Suprapubic skin (tissue), 4 donors: ENCODE measurements around the gene FUOM. TPM values are rescaled to one million over a fixed set of nuclear protein-coding genes. Genes with fewer than 3 reads are reported as not detected.

Experiments
- DNase-seq, 2 donors: peaks; one replicate each; pipeline ENCODE4 v3.0.0-alpha.2; 2019; ENCODE audit warnings: low spot score in 2 of 2
- H3K27ac ChIP-seq: fragments of 200-600 bp; sonication (generic); one replicate; pipeline ENCODE4 v1.5.1; 2019
- H3K27me3 ChIP-seq: fragments of 200-600 bp; sonication (generic); one replicate; pipeline ENCODE4 v1.5.1; 2019
- H3K36me3 ChIP-seq: fragments of 200-600 bp; sonication (generic); one replicate; pipeline ENCODE4 v1.5.1; 2019
- H3K4me1 ChIP-seq: fragments of 200-600 bp; sonication (generic); one replicate; pipeline ENCODE4 v1.5.1; 2019
- H3K4me3 ChIP-seq: fragments of 200-600 bp; sonication (generic); one replicate; pipeline ENCODE4 v1.5.1; 2019; ENCODE audit warnings: mild to moderate bottlenecking
- H3K9me3 ChIP-seq: fragments of 200-600 bp; sonication (generic); one replicate; pipeline ENCODE4 v1.5.1; 2019
- EP300 ChIP-seq: sonication (generic); formaldehyde crosslinking; IDR thresholded peaks from one replicate; pipeline ENCODE4 v1.6.1; 2017; ENCODE audit warnings: antibody characterized with exemption
- POLR2A ChIP-seq, 2 donors: fragments of 450-650 bp; IDR thresholded peaks; one replicate each; pipeline ENCODE4 v1.6.1; 2017; ENCODE audit warnings: antibody characterized with exemption in 2 of 2, mild to moderate bottlenecking in 2 of 2, moderate library complexity in 2 of 2
- POLR2AphosphoS5 ChIP-seq, 3 donors: sonication (generic); formaldehyde crosslinking; IDR thresholded peaks; one replicate each; pipeline ENCODE4 v1.6.1; 2017; ENCODE audit warnings: antibody characterized with exemption in 3 of 3
- WGBS: methylation state at CpG from one replicate; pipeline ENCODE4 v1.1.5; 2018; 5-methylcytosine and 5-hydroxymethylcytosine counted together
- total RNA-seq, 4 donors: library from RNA; depleted of rRNA; stranded (reverse); fragments of >200 nt; gene quantifications; one replicate each; pipeline ENCODE4 v1.1.0, GENCODE V29; 2016
- TF ChIP-seq, protein P1 (sequence below), 2 donors: fragments of 200-600 bp in 1 of 2; fragments of 450-650 bp in 1 of 2; sonication (generic) in 1 of 2; IDR thresholded peaks; one replicate each; pipeline ENCODE4 v1.5.1; 2016 to 2019; ENCODE audit warnings: antibody characterized with exemption in 2 of 2, mild to moderate bottlenecking in 1 of 2, moderate library complexity in 1 of 2

Gene FUOM
- total RNA-seq, 4 donors from 2014 or later: 7.8 to 13.8 (median 11.7) TPM

DNA sequence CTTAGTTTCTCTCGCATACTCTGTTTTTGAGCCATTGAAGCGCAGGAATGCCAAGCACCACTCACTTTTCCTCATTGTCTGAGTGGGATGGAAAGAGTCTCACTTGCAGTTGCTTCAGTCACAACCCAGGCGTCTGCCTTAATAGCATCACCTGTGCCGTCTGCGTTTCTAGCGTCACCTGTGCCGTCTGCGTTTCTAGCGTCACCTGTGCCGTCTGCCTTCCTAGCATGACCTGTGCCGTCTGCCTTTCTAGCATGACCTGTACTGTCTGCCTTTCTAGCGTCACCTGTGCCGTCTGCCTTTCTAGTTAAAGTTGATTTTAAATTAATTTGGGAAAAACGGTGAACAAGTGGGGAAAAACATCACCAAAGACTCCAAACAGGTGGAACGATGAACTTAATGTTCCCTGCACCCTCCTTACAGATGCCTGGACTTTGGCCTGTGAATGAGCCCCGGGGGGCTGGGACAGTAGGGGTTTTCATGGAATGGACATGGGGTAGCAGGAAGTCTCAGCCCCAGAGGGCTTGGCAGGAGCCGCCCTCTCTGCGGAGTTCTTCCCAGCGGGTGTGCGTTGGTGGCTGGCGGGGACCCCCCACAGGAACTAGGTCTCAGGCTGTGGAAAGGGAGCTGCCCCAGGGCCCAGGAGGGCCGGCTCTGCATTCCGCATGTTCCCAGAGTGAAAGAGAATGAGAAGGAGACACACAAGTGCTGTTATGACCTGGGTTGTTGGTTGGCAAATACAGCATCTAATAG lies 45.6 kb downstream of the FUOM start:
- Histone ChIP-seq H3K4me3 (no peak overlapping the region), H3K27ac (no peak overlapping the region), H3K36me3 (peaks cover 37% of the 10 kb centered on the region), H3K9me3 (no peaks in the 10 kb centered on the region), H3K4me1 (peaks cover 16% of the 10 kb centered on the region), H3K27me3 (no peaks in the 10 kb centered on the region)
- TF ChIP-seq POLR2A (IDR thresholded peaks at IDR 0.05) (no peak), POLR2AphosphoS5 (IDR thresholded peaks at IDR 0.05) (no peak), EP300 (no peak)
- TF ChIP-seq, protein P1, sequence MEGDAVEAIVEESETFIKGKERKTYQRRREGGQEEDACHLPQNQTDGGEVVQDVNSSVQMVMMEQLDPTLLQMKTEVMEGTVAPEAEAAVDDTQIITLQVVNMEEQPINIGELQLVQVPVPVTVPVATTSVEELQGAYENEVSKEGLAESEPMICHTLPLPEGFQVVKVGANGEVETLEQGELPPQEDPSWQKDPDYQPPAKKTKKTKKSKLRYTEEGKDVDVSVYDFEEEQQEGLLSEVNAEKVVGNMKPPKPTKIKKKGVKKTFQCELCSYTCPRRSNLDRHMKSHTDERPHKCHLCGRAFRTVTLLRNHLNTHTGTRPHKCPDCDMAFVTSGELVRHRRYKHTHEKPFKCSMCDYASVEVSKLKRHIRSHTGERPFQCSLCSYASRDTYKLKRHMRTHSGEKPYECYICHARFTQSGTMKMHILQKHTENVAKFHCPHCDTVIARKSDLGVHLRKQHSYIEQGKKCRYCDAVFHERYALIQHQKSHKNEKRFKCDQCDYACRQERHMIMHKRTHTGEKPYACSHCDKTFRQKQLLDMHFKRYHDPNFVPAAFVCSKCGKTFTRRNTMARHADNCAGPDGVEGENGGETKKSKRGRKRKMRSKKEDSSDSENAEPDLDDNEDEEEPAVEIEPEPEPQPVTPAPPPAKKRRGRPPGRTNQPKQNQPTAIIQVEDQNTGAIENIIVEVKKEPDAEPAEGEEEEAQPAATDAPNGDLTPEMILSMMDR (IDR thresholded peaks at IDR 0.05): no peak
- no peak for DNase-seq
- 91% methylated on average over 22 of the region's 23 CpGs for WGBS

DNA sequence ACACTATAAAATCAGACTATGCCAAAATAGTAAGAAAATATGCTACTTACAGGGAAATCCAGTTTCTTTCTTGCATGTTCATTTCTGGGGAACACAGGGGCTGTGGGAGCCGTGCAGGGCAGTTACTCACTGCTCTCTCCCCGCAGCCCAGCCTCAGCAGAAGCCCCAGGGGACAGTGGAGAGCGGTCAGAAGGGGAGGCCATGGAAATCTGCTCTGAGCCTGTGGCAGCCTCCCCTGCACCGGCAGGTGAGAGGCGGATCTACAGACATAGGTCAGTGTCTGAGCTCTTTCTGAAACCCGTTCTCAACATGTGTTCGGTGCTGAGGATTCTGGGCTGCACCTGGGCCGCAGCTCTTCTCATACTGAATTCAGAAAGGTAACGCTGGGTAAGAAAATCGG lies 46.2 kb downstream of the FUOM start:
- 92% methylated on average over 10 of the region's 10 CpGs for whole genome bisulfite sequencing
- no peak overlapping the region for H3K4me3 ChIP-seq

DNA sequence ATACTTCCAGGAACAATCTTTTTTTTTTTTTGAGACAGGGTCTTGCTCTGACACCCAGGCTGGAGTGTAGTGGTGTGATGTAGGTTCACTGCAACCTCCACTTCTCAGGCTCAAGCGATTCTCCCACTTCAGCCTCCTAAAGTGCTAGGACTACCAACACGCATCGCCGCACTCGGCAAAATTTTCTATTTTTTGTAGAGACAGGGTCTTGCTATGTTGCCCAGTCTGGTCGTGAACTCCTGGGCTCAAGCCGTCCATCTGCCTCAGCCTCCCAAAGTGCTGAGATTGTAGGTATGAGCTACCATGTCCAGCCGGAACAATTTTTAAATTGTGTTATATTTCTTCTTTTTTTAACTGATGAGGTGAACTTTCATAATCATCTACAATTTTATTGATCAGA lies 47.0 kb downstream of the FUOM start:
- TF ChIP-seq, protein P1 (IDR thresholded peaks at IDR 0.05): no peak
- TF ChIP-seq EP300 (no peak), POLR2AphosphoS5 (IDR thresholded peaks at IDR 0.05) (no peak), POLR2A (IDR thresholded peaks at IDR 0.05) (no peak)
- WGBS: 97% methylated on average over 8 of the region's 8 CpGs

More for the DNA sequence above, 46.2 kb downstream of the FUOM start:
- Histone ChIP-seq H3K36me3 (peaks cover 37% of the 10 kb centered on the region), H3K4me1 (peaks cover 22% of the 10 kb centered on the region), H3K27me3 (no peaks in the 10 kb centered on the region), H3K27ac (no peak overlapping the region), H3K9me3 (no peaks in the 10 kb centered on the region)
- no peak for DNase-seq
- no peak for TF ChIP-seq EP300
- TF ChIP-seq, protein P1 (IDR thresholded peaks at IDR 0.05): no peak
- TF ChIP-seq POLR2A (IDR thresholded peaks at IDR 0.05): no peak
- TF ChIP-seq POLR2AphosphoS5 (IDR thresholded peaks at IDR 0.05): no peak

DNA sequence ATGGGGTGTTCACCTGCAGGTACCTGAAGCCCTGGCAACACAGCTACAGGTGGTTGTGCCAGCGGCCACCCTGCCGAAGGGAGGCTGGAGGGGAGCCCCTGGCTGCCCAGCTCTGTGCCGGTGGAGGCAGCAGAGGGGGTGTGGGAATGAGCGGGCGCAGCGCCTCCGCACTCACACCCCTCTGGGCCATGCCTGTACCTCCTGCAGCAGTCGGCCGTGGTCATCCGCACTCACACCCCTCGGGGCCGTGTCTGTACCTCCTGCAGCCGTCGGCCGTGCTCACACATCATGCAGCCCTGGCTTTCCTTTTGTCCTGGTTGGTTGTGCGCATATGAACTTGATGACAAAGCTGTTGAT lies 47.4 kb downstream of the FUOM start:
- WGBS: 100% methylated on average over 3 of the region's 16 CpGs
- Histone ChIP-seq H3K4me1 (peaks cover 33% of the 10 kb centered on the region), H3K4me3 (no peak overlapping the region), H3K27me3 (no peaks in the 10 kb centered on the region), H3K9me3 (no peaks in the 10 kb centered on the region), H3K36me3 (peaks cover 37% of the 10 kb centered on the region), H3K27ac (no peak overlapping the region)
- TF ChIP-seq POLR2A (IDR thresholded peaks at IDR 0.05) (no peak), EP300 (no peak), POLR2AphosphoS5 (IDR thresholded peaks at IDR 0.05) (no peak)
- TF ChIP-seq, protein P1 (IDR thresholded peaks at IDR 0.05): no peak
- DNase-seq: no peak

More for the DNA sequence above, 47.0 kb downstream of the FUOM start:
- peaks cover 30% of the 10 kb centered on the region for H3K4me1 ChIP-seq
- H3K27ac ChIP-seq: no peak overlapping the region
- H3K4me3 ChIP-seq: no peak overlapping the region
- H3K36me3 ChIP-seq: peaks cover 37% of the 10 kb centered on the region
- H3K27me3 ChIP-seq: no peaks in the 10 kb centered on the region
- no peaks in the 10 kb centered on the region for H3K9me3 ChIP-seq
- DNase-seq: no peak

DNA sequence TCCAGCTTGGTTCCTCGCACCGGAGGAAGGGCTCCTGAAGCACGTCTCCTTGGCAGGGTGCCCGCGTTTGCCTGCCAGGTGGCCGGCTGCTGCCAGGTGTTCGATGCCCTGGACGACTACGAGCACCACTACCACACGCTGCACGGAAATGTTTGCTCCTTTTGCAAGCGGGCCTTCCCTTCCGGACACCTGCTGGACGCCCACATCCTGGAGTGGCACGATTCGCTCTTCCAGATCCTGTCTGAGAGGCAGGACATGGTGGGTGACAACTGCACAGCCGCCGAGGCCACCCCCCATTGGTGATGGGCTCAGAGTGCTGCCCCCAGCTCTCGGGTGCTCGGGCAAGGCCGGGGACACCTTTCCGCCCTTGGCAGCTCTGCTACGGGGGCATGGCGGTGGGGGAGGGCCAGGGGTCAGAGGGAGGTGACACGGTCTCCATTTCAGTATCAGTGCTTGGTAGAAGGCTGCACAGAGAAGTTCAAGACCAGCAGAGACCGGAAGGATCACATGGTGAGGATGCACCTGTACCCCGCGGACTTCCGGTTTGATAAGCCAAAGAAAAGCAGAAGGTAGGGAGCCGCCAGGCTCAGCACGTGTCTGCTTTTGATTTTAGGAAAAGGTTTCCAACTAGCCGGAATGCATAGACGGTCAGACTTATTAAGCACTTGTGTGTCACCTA lies 48.0 kb downstream of the FUOM start:
- H3K4me1 ChIP-seq: peaks cover 35% of the 10 kb centered on the region
- WGBS: 86% methylated on average over 33 of the region's 33 CpGs
- H3K27me3 ChIP-seq: no peaks in the 10 kb centered on the region
- no peak overlapping the region for H3K27ac ChIP-seq
- no peak for DNase-seq
- H3K36me3 ChIP-seq: peaks cover 37% of the 10 kb centered on the region
- peak overlapping the region; percentile 100 for H3K4me3 ChIP-seq
- H3K9me3 ChIP-seq: no peaks in the 10 kb centered on the region
- TF ChIP-seq, protein P1 (IDR thresholded peaks at IDR 0.05): no peak
- TF ChIP-seq EP300: no peak
- no peak for TF ChIP-seq POLR2A (IDR thresholded peaks at IDR 0.05)
- TF ChIP-seq POLR2AphosphoS5 (IDR thresholded peaks at IDR 0.05): no peak
